ENCODE data around the gene IPO4. TPM values are rescaled to one million over a fixed set of nuclear protein-coding genes. Genes with fewer than 3 reads are reported as not detected.
A peak's percentile ranks its signal among the peaks of the same experiment; 100 is the strongest.

The IPO4 gene
- total RNA-seq (10 to 100 TPM; 10.2 to 22.5 (median 12.1) TPM), polyA plus RNA-seq (4.1 TPM)
- long read RNA-seq, donor 1, transcript IPO4-201 (30 exons, 3,646 nt): major isoform, 11 of 16 reads
- long read RNA-seq, donor 1, partial matches to known transcripts: 2 of 16 reads
- long read RNA-seq, donor 1, other reads (novel, unspliced or antisense): 2 of 16 reads
- long read RNA-seq, donor 2, transcript IPO4-201 (30 exons, 3,646 nt): major isoform, 6 of 11 reads
- long read RNA-seq, donor 2, partial matches to known transcripts: 0 of 11 reads
- long read RNA-seq, donor 2, other reads (novel, unspliced or antisense): 5 of 11 reads
- long read RNA-seq, donor 3, transcript IPO4-201 (30 exons, 3,646 nt): major isoform, 18 of 48 reads
- long read RNA-seq, donor 3, partial matches to known transcripts: 12 of 48 reads
- long read RNA-seq, donor 3, other reads (novel, unspliced or antisense): 18 of 48 reads
- long read RNA-seq, donor 4, transcript IPO4-201 (30 exons, 3,646 nt): major isoform, 12 of 17 reads
- long read RNA-seq, donor 4, partial matches to known transcripts: 3 of 17 reads
- long read RNA-seq, donor 4, other reads (novel, unspliced or antisense): 2 of 17 reads

- DNase-seq (peak; percentile 96 to 98 (median 97)), ATAC-seq (peak; percentile 92 to 95)
- intact Hi-C loops (cut with DNase I): no loop called here
- Histone ChIP-seq H3K27ac (ENCODE audit: low read length) (peak within 1 kb of the TSS; percentile 55), H3K27me3 (ENCODE audit: control insufficient read depth, insufficient read depth) (no peaks in the 10 kb centered on the region), H3K4me1 (ENCODE audit: control insufficient read depth, insufficient read depth, low read length) (no peaks in the 10 kb centered on the region), H3K4me3 (ENCODE audit: low read length) (peak within 1 kb of the TSS; percentile 81), H3K9me3 (ENCODE audit: control insufficient read depth, low read length) (no peaks in the 10 kb centered on the region)
- WGBS: under 1% methylated on average over 65 of the region's 65 CpGs
Observed at GRCh38 chr14:24188251-24189058, at the start of gene IPO4. Gene IPO4, minus strand, starts transcription at chr14:24188816. Its CDS starts 29 bp downstream, at chr14:24188787.

GRCh38 chr14:24238123-24238522 is 49.5 kb upstream of the IPO4 start:
- no peaks in the 10 kb centered on the region for H3K9me3 ChIP-seq (ENCODE audit: control insufficient read depth, low read length)
- H3K4me3 ChIP-seq (ENCODE audit: low read length): no peak overlapping the region
- ATAC-seq: no peak
- DNase-seq: peak in 1 of 3 donors; percentile 30
- peaks cover 12% of the 10 kb centered on the region for H3K4me1 ChIP-seq (ENCODE audit: control insufficient read depth, insufficient read depth, low read length)
- intact Hi-C loops (cut with DNase I): no loop called here
- H3K27me3 ChIP-seq (ENCODE audit: control insufficient read depth, insufficient read depth): no peaks in the 10 kb centered on the region
- no peak overlapping the region for H3K27ac ChIP-seq (ENCODE audit: low read length)
- WGBS: 89% methylated on average over 5 of the region's 5 CpGs

GRCh38 chr14:24237463-24237955 is 48.9 kb upstream of the IPO4 start:
- no peak overlapping the region for H3K4me3 ChIP-seq (ENCODE audit: low read length)
- H3K4me1 ChIP-seq (ENCODE audit: control insufficient read depth, insufficient read depth, low read length): peaks cover 12% of the 10 kb centered on the region
- H3K9me3 ChIP-seq (ENCODE audit: control insufficient read depth, low read length): no peaks in the 10 kb centered on the region
- WGBS: 91% methylated on average over 2 of the region's 2 CpGs
- no peak for DNase-seq
- no peaks in the 10 kb centered on the region for H3K27me3 ChIP-seq (ENCODE audit: control insufficient read depth, insufficient read depth)
- intact Hi-C loops (cut with DNase I): no loop called here
- no peak for ATAC-seq
- H3K27ac ChIP-seq (ENCODE audit: low read length): no peak overlapping the region

GRCh38 chr14:24236689-24237462 is 48.3 kb upstream of the IPO4 start:
- no peak overlapping the region for H3K27ac ChIP-seq (ENCODE audit: low read length)
- H3K27me3 ChIP-seq (ENCODE audit: control insufficient read depth, insufficient read depth): no peaks in the 10 kb centered on the region
- intact Hi-C loops (cut with DNase I): no loop called here
- WGBS: 93% methylated on average over 6 of the region's 6 CpGs
- ATAC-seq (no peak), DNase-seq (no peak)
- H3K9me3 ChIP-seq (ENCODE audit: control insufficient read depth, low read length): no peaks in the 10 kb centered on the region
- no peak overlapping the region for H3K4me3 ChIP-seq (ENCODE audit: low read length)
- H3K4me1 ChIP-seq (ENCODE audit: control insufficient read depth, insufficient read depth, low read length): peaks cover 12% of the 10 kb centered on the region

GRCh38 chr14:24235804-24236688 is 47.4 kb upstream of the IPO4 start:
- DNase-seq (no peak), ATAC-seq (no peak)
- no peaks in the 10 kb centered on the region for H3K27me3 ChIP-seq (ENCODE audit: control insufficient read depth, insufficient read depth)
- H3K27ac ChIP-seq (ENCODE audit: low read length): no peak overlapping the region
- H3K9me3 ChIP-seq (ENCODE audit: control insufficient read depth, low read length): no peaks in the 10 kb centered on the region
- intact Hi-C loops (cut with DNase I): no loop called here
- peaks cover 12% of the 10 kb centered on the region for H3K4me1 ChIP-seq (ENCODE audit: control insufficient read depth, insufficient read depth, low read length)
- 90% methylated on average over 5 of the region's 5 CpGs for WGBS
- H3K4me3 ChIP-seq (ENCODE audit: low read length): no peak overlapping the region

GRCh38 chr14:24234095-24235005 is 45.7 kb upstream of the IPO4 start:
- Histone ChIP-seq H3K27me3 (ENCODE audit: control insufficient read depth, insufficient read depth) (no peaks in the 10 kb centered on the region), H3K9me3 (ENCODE audit: control insufficient read depth, low read length) (no peaks in the 10 kb centered on the region), H3K4me1 (ENCODE audit: control insufficient read depth, insufficient read depth, low read length) (peaks cover 6% of the 10 kb centered on the region), H3K27ac (ENCODE audit: low read length) (no peak overlapping the region), H3K4me3 (ENCODE audit: low read length) (no peak overlapping the region)
- intact Hi-C loops (cut with DNase I): no loop called here
- ATAC-seq: no peak
- 88% methylated on average over 3 of the region's 3 CpGs for WGBS
- DNase-seq: no peak

GRCh38 chr14:24233538-24233866 is 44.9 kb upstream of the IPO4 start:
- Histone ChIP-seq H3K27ac (ENCODE audit: low read length) (peak overlapping the region; percentile 19), H3K9me3 (ENCODE audit: control insufficient read depth, low read length) (no peaks in the 10 kb centered on the region), H3K27me3 (ENCODE audit: control insufficient read depth, insufficient read depth) (no peaks in the 10 kb centered on the region), H3K4me1 (ENCODE audit: control insufficient read depth, insufficient read depth, low read length) (peaks cover 6% of the 10 kb centered on the region), H3K4me3 (ENCODE audit: low read length) (peak overlapping the region; percentile 68)
- intact Hi-C loops (cut with DNase I): no loop called here
- ATAC-seq: no peak
- 62% methylated on average over 2 of the region's 2 CpGs for whole genome bisulfite sequencing
- no peak for DNase-seq

- peak; percentile 72 to 73 for ATAC-seq
- Histone ChIP-seq H3K4me1 (ENCODE audit: control insufficient read depth, insufficient read depth, low read length) (peaks cover 6% of the 10 kb centered on the region), H3K4me3 (ENCODE audit: low read length) (peak within 1 kb of the TSS; percentile 68), H3K27me3 (ENCODE audit: control insufficient read depth, insufficient read depth) (no peaks in the 10 kb centered on the region), H3K9me3 (ENCODE audit: control insufficient read depth, low read length) (no peaks in the 10 kb centered on the region), H3K27ac (ENCODE audit: low read length) (peak within 1 kb of the TSS; percentile 88)
- intact Hi-C loops (cut with DNase I): no loop called here
- DNase-seq: no peak
- WGBS: 4% methylated on average over 38 of the region's 38 CpGs
Observed at GRCh38 chr14:24232645-24233537, 44.3 kb upstream of the IPO4 start, which contains the start of gene GMPR2. Gene GMPR2, plus strand, starts transcription at chr14:24232929. Its CDS starts 325 bp downstream, at chr14:24233254.
